ENCODE data around the gene PAN3.

GRCh38 chr13:28326056-28326455 is 187.7 kb downstream of the PAN3 start:
- TF ChIP-seq NRF1 (IDR thresholded peaks at IDR 0.05; ENCODE audit: low read depth, low read length) (no peak), CTCF (IDR thresholded peaks at IDR 0.05; ENCODE audit: control extremely low read depth in 1 of 3, insufficient read depth in 1 of 3, low read depth in 1 of 3, low read length in 3 of 3) (no peak), TAF7 (optimal IDR thresholded peaks at IDR 0.05; ENCODE audit: borderline replicate concordance, low read depth, low read length) (no peak)
